GM18861 (cell line): Measurements from ENCODE around the gene CCDC149.

Experiments
- ATAC-seq: cut with Tn5 transposase; IDR thresholded peaks from one replicate; pipeline ENCODE4 v1.9.1; 2021; ENCODE audit not compliant: unreplicated experiment

Gene CCDC149

DNA sequence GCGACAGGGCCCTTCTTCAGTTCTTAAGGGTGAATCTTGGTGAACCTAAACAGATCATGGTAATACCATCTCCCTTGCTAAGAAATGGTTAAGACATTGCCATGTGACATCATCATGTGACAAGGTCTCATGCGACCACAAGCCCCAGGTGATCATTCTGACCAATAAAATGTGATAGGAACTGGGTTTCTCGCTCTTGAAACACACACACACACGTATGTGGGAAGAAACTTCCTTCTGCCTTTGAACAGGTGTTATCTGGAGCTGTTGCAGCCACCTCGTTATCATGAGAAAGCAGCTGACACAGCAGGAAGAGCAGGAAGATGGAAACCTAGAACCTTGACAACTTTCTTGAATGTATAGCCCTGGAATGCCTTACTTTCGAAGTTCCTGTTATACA, 107.3 kb downstream of the CCDC149 start:
- no peak for ATAC-seq

DNA sequence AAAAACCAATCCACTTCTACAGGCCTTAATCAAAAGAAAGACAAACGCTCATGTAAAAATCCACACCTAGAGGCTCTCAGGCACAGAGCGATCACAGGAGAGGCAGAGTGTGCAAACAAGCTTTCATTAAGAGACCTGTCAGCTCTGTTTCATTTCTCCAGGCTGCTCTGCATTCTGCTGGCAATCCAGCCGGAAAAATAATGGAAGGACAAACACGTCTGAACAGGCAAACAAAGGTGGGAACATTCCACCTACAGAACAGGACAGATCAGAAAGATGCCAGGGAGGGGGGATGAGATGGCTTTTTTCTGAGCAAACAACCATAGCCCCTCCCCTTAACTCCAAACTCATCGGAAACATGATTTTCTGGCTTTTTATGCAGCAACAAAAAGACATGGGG, 107.8 kb downstream of the CCDC149 start:
- no peak for ATAC-seq

GRCh38 chr4:24802648-24803047, 110.2 kb downstream of the CCDC149 start:
- ATAC-seq = no peak

DNA sequence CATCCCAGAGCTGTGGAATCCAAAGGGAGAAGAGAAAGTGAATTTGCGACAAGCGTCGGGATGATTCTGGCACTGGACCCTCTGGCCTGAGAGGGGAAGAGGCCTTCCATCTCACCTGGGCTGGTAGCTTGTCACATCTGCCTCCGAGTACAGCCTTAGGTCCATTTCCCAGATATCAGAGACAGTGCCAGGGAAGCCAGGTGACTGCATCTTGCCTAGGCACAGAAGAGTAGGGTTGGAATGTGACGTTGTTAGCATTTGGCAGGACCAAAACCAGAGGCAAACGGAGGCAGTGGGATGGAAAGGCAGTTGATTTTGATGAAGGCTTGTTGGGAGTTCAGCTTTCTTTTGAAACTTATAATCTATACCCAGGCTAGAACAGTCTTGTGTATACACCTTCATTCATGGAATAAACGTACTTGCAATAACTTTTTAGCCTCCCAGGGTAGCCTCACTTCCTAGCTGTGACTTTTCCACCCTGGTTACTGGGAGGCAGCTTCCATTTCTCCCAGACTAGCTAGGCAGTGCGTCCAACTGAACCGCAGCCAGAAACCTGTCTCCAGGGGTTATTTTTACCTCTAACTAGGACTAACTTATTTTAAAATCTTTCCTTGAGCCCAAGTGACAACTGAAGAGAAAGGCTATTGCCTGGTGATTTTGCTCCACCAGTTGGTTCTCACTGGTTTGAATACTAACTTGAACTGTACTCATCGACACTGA, 111.5 kb downstream of the CCDC149 start:
- ATAC-seq = no peak

- ATAC-seq = no peak
These were observed 112.4 kb downstream of the CCDC149 start for GRCh38 chr4:24800325-24800895.

DNA sequence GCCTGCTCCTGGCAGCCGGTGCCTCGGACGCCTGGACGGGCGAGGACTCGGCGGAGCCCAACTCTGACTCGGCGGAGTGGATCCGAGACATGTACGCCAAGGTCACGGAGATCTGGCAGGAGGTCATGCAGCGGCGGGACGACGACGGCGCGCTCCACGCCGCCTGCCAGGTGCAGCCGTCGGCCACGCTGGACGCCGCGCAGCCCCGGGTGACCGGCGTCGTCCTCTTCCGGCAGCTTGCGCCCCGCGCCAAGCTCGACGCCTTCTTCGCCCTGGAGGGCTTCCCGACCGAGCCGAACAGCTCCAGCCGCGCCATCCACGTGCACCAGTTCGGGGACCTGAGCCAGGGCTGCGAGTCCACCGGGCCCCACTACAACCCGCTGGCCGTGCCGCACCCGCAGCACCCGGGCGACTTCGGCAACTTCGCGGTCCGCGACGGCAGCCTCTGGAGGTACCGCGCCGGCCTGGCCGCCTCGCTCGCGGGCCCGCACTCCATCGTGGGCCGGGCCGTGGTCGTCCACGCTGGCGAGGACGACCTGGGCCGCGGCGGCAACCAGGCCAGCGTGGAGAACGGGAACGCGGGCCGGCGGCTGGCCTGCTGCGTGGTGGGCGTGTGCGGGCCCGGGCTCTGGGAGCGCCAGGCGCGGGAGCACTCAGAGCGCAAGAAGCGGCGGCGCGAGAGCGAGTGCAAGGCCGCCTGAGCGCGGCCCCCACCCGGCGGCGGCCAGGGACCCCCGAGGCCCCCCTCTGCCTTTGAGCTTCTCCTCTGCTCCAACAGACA, 113.1 kb downstream of the CCDC149 start:
- no peak for ATAC-seq

- no peak for ATAC-seq
These were observed 113.7 kb downstream of the CCDC149 start for GRCh38 chr4:24799196-24799543.

GRCh38 chr4:24798036-24798610, 114.7 kb downstream of the CCDC149 start:
- ATAC-seq = no peak

DNA sequence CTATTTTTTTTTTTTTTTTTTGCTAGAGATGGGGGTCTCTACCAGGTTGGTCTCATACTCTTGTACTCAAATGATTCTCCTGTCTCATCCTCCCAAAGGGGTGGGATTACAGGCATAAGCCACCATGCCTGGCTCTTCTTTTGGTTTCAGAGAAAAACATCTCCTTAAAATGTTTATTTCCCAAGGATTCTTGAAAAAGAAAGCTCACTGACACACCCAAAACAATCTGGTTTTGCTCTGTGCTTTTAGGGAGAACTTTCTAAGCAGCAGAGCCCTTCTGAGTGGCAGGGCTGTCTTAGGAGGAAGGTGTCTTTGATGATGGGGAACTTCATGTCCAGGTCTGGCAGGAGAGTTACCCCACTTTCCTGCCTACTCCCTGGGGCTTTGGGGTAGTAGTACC, 116.2 kb downstream of the CCDC149 start:
- ATAC-seq = no peak

- no peak for ATAC-seq
These were observed 117.0 kb downstream of the CCDC149 start for GRCh38 chr4:24795666-24796381.

DNA sequence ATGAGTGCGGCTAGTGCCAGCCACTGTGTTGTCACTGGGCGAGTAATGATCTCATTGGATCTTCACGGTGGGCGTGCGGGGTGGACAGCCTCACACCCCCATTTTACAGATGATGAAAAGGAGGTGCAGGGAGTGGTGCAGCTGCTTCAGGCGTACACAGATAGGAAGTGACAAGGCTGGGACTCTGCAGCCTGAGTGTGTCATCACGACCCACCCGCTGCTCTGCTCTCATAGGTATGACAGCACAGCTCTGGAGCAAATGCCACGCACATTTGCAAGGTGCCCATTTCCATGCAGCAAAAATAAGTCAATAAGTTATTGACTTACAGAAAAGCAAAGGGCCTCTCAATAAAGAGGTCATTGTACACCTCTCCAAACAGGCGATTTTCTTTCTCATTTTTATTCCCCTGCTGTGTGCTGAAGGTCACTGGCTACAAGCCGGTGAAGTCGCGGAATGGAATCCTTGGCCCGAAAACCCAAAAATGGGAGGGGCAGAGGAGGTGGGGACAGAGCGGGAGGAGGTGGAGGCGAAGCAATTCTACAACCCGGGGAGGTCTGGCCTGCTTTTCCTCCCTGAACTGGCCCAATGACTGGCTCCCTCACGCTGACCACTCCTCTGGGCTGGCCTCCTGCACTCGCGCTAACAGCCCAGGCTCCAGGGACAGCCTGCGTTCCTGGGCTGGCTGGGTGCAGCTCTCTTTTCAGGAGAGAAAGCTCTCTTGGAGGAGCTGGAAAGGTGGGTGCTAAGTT, 117.8 kb downstream of the CCDC149 start, which contains the start of gene SOD3:
SOD3 (plus strand) TSS at position 658 of the 750 bp plus-strand sequence. CDS start 3,949 bp downstream, outside the sequence.
- ATAC-seq = no peak

DNA sequence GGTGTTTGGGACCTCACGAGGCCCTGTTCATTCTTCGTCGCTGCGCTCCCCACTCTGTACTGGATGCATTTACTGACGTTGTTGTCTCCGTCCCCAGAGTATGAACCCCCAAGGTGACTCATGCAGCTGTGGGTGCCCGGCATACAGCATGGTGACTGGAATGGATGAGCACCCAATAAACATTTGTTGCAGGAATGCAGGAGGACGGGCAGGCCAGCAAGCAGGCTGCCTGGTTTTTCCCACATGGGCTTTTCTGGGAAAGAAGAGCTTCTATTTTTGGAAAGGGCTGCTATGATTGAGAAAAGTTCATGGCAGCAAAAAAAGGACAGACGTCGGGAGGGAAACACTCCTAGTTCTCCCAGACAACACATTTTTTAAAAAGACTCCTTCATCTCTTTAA, 118.4 kb downstream of the CCDC149 start:
- no peak for ATAC-seq

DNA sequence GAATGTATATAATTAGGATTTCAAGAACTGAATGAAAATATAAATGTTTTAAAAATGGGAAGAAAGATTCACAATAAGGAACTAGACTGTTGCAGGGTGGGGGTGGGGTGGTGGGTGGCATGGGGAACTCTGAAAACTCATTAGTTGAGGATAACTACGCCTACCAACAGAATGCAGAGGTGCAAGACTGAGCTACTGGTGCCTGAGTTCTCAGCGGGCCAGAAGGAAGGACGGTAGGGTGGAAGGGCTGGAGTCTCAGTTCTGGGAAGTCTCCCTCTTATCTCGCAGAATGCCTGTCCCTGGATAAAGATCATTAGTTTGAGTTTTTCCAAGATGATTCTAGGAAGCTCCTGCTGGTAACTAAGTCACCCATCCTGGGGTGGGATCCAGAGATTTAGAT, 118.8 kb downstream of the CCDC149 start:
- ATAC-seq = no peak

DNA sequence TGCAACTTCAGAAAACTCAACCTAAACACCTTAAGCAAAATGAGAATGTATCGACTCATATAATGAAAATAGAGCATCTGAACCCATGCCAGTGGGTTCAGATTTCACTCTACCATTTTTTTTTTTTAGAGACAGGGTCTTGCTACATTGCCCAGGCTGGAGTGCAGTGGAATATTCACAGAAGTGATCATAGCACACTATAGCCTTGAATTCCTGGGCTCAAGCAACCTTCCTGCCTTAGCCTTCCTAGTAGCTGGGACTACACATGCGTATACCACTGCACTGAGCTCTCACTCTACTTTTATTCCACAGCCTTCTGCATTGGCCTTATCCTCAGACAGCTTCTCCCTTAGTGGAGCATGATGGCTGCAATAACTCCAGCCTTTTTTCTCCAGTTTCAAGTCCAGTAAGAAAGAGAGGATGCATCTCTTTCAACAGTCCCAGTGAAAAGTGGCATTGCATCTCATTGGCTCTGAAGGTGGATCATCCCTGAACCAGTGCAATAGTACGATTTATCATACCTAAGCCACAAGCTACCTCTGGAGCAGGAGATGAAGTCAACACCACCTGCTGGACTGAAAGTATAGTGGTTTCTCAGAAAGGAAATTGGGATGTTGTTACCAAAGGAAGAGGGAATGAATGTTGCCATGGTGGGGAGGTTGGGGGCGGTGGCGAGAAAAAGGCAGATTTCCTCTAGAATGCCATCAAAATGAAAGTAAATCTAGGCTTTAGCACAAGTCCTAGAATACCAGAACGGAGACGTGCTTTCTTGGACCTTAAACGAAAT, 119.4 kb downstream of the CCDC149 start:
- ATAC-seq = no peak

GRCh38 chr4:24792552-24792951, 120.3 kb downstream of the CCDC149 start:
- no peak for ATAC-seq

GRCh38 chr4:24791043-24791442, 121.8 kb downstream of the CCDC149 start:
- no peak for ATAC-seq

GRCh38 chr4:24783506-24783905, 129.3 kb downstream of the CCDC149 start:
- ATAC-seq = no peak

DNA sequence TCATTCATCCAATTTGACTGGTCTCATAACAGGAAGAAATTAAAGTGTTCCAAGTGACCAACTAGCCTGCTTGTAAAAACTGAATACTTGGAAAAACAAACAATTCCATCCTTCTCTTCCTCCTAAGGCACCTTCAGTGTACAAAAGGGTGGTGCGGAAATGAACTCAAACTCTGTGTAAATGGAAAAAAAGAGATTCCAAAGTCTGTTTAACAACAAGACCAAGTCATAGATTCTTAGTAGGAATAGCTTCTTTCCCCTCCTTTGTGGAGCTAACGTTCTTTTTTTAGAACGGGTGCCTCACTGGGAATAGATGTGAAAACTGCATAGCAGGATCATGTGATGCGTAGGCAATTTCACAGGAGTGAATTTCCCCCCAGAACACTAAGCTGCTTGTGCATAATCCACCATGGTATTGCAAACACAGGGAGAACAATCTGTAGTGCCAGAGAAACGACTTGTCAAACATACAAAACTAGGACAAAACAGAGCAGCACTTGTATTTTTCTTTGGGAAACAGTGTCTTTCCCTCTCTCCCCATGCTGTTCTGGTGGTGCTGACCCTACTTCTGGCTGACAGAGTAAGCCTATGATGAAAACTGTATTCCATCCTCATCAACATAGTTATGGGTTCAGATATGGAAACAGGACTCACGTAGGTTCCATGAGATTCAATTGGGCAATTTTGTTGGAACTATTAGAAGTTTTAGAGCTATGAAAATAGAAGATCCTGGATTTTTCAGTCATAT, 130.7 kb downstream of the CCDC149 start:
- ATAC-seq = no peak

GRCh38 chr4:24780936-24781495, 131.8 kb downstream of the CCDC149 start:
- ATAC-seq = no peak
